RWPE1 (cell line): ENCODE data around the gene HAUS5.

Experiments used
- CTCF ChIA-PET: fragments of 350-600 bp; sonication (Branson Sonifier 250); formaldehyde crosslinking; extraction: SDS; loops from one replicate; lab custom pipeline; 2021; lab: Yijun Ruan, JAX
- POLR2A ChIA-PET: fragments of 400-600 bp; formaldehyde crosslinking; extraction: SDS; loops from one replicate; lab custom pipeline; 2020; ENCODE audit warnings: antibody characterized with exemption; ENCODE audit not compliant: low non-redundant PET; lab: Yijun Ruan, JAX
- DNase-seq: peaks from one replicate; pipeline ENCODE4 v3.0.0; 2012; ENCODE audit warnings: low spot score
- H3K27ac ChIP-seq: fragments of 450-650 bp; 2 replicates; pipeline ENCODE4 v1.5.1; 2017
- CTCF ChIP-seq: fragments of 450-650 bp; conservative IDR thresholded peaks from 2 replicates; pipeline ENCODE4 v1.5.1; 2017; ENCODE audit warnings: low read depth, mild to moderate bottlenecking

Gene HAUS5

GRCh38 chr19:35628264-35628564 lies 15.7 kb downstream of the HAUS5 start:
- peak overlapping the region; percentile 88 for H3K27ac ChIP-seq
- TF ChIP-seq CTCF, result no peak
- POLR2A ChIA-PET, result no interaction called here
- no peak for DNase-seq
- CTCF ChIA-PET, result no interaction called here

GRCh38 chr19:35628565-35629331 lies 16.2 kb downstream of the HAUS5 start, which contains the start of gene RBM42:
TSS of gene RBM42 (plus strand) at chr19:35629036. CDS start at chr19:35629154, 118 bp downstream.
- ChIA-PET CTCF (no interaction called here), POLR2A (no interaction called here)

DNA sequence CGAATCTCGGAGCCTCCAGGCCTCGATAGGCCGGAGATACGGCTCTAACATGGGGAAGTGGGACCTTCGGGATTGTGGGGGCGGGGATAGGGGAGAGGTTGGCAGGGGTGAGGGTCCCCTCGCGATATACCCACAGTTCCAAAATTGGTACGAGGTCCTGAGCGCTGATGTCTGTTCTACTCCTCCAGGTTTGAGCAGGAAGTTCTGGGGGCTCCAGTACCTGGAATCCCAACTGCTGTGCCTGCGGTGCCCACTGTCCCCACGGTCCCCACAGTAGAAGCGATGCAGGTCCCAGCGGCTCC lies 16.7 kb downstream of the HAUS5 start:
- CTCF ChIA-PET, result no interaction called here
- no peak for DNase-seq
- POLR2A ChIA-PET, result no interaction called here
- no peak for TF ChIP-seq CTCF
- H3K27ac ChIP-seq, result peak overlapping the region; percentile 88

More at GRCh38 chr19:35628565-35629331, 16.2 kb downstream of the HAUS5 start, which contains the start of gene RBM42:
- peak; percentile 99 for DNase-seq
- peak within 1 kb of the TSS; percentile 88 for H3K27ac ChIP-seq
- no peak for TF ChIP-seq CTCF

GRCh38 chr19:35633727-35634440 lies 21.3 kb downstream of the HAUS5 start:
- POLR2A ChIA-PET, result no interaction called here
- no peak overlapping the region for H3K27ac ChIP-seq
- no peak for TF ChIP-seq CTCF
- no peak for DNase-seq
- CTCF ChIA-PET, result interaction anchor here (0.6 kb wide), 1 partner anchor 68 kb away, joined by 4 read pairs; no protein-coding TSS in a partner anchor

- POLR2A ChIA-PET, result no interaction called here
- CTCF ChIA-PET, result interaction anchor here (1.1 kb wide), 1 partner anchor 141 kb away, joined by 5 read pairs; no protein-coding TSS in a partner anchor
- no peak for TF ChIP-seq CTCF
- H3K27ac ChIP-seq, result no peak overlapping the region; the same call in 1 of the 2 replicates
- no peak for DNase-seq
Measured at GRCh38 chr19:35636651-35637050, 24.1 kb downstream of the HAUS5 start.

DNA sequence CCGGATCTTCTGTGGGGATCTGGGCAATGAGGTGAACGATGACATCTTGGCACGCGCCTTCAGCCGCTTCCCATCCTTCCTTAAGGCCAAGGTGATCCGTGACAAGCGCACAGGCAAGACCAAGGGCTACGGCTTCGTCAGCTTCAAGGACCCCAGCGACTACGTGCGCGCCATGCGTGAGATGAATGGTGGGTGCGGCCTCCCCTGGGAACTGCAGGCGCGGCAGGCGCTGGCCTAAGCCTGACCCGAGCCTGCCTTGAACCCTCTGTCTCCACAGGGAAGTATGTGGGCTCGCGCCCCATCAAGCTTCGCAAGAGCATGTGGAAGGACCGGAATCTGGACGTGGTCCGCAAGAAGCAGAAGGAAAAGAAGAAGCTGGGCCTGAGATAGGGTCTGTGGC lies 24.6 kb downstream of the HAUS5 start:
- no peak for DNase-seq
- ChIA-PET POLR2A (no interaction called here), CTCF (interaction anchor here (1.1 kb wide), 1 partner anchor 142 kb away, joined by 5 read pairs; no protein-coding TSS in a partner anchor)
- TF ChIP-seq CTCF, result no peak
- 0 out of 2 replicates have a peak overlapping the region, but pooled peaks have one; percentile 23 for H3K27ac ChIP-seq
